ENCODE data around the gene ZNF605. TPM values are rescaled to one million over a fixed set of nuclear protein-coding genes. Genes with fewer than 3 reads are reported as not detected.

Gene ZNF605
- total and polyA plus RNA-seq, 4 donors = 2.1 to 17.3 (median 7.3) TPM

DNA sequence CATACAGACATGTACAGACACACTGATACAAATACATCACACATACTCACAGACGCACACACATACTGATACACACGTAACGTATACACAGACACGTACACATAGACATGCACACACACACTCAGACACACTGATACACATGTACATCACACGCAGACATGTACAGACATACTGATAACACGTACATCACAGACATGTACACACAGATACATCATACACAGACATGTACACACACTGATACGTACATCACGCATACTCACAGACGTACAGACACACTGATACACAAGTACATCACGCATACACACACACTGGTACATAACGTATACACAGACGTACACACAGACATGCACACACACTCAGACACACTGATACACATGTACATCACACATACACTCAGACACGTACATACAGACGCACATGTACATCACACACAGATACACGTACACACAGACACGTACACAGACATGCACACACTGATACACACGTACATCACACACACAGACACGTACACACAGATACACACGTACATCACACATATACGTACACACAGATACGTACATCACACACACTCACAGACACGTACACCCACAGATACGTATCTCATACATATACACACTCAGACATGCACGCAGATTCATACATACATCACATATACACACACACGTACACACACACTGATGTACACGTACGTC is 5.1 kb downstream of the ZNF605 start:
- TF ChIP-seq, protein P1, sequence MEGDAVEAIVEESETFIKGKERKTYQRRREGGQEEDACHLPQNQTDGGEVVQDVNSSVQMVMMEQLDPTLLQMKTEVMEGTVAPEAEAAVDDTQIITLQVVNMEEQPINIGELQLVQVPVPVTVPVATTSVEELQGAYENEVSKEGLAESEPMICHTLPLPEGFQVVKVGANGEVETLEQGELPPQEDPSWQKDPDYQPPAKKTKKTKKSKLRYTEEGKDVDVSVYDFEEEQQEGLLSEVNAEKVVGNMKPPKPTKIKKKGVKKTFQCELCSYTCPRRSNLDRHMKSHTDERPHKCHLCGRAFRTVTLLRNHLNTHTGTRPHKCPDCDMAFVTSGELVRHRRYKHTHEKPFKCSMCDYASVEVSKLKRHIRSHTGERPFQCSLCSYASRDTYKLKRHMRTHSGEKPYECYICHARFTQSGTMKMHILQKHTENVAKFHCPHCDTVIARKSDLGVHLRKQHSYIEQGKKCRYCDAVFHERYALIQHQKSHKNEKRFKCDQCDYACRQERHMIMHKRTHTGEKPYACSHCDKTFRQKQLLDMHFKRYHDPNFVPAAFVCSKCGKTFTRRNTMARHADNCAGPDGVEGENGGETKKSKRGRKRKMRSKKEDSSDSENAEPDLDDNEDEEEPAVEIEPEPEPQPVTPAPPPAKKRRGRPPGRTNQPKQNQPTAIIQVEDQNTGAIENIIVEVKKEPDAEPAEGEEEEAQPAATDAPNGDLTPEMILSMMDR (IDR thresholded peaks at IDR 0.05; ENCODE audit: control extremely low read depth, extremely low read depth) = no peak
- H3K9ac ChIP-seq (ENCODE audit: insufficient read depth in 1 of 2, low read length in 2 of 2) = no peak overlapping the region
- H3K9me3 ChIP-seq (ENCODE audit: control insufficient read depth in 4 of 4, insufficient read depth in 3 of 4, low read length in 3 of 4) = peaks cover 2 to 64% (median 37%) of the 10 kb centered on the region in 4 donors
- H3K4me3 ChIP-seq = no peak overlapping the region
- ATAC-seq (ENCODE audit: insufficient read depth, low FRiP score) (no peak), DNase-seq (no peak)
- H3K4me1 ChIP-seq (ENCODE audit: control insufficient read depth in 5 of 5, insufficient read depth in 5 of 5, low read length in 5 of 5) = peaks cover 0 to 13% (median 5%) of the 10 kb centered on the region in 5 donors
- no peaks in the 10 kb centered on the region for H3K27me3 ChIP-seq (ENCODE audit: control insufficient read depth in 3 of 3, insufficient read depth in 3 of 3, low read length in 2 of 3)
- 95 to 99% methylated on average over 27 of the region's 27 CpGs for WGBS, 2 donors
- peaks cover 13 to 58% (median 22%) of the 10 kb centered on the region in 4 donors for H3K36me3 ChIP-seq (ENCODE audit: control insufficient read depth in 4 of 4, insufficient read depth in 4 of 4, low read length in 4 of 4)
- no peak overlapping the region for H3K27ac ChIP-seq (ENCODE audit: low read depth in 1 of 2, low read length in 1 of 2)

DNA sequence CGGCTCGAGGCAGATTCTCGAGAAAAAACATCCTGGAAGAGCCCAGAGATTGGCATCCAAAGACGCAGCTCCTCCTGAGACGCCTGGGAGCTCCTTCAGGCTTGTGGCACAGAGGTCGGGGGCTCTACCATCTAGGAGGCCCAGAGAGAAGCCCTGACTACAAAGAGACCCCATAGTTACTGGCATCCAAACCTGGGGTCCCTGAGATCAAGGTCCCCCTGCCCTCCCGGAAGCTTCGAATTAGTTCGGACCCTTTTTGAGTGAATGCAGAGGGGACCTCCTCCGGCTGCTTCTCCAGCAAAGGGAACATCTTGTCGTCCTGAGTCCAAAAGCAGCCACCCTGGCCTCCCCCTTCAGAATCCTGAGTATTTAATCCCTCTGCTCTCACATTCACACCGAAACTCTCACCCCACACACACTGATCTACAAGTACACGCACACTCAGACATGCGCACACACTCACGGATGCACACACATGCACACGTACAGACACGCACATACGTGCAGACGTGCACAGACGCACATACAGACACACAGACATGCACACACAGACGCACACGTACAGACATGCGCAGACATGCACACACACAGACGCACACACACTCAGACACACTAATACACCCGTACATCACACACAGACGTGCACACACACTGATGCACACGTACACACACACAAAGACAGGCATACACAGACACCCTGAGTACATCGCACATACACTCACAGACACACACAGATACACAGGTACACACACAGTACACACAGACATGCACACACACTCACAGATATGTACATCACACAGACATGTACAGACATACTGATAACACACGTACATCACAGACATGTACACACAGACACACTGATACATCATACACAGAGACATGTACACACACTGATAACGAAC is 5.9 kb downstream of the ZNF605 start:
- no peaks in the 10 kb centered on the region for H3K27me3 ChIP-seq (ENCODE audit: control insufficient read depth in 3 of 3, insufficient read depth in 3 of 3, low read length in 2 of 3)
- no peak overlapping the region for H3K4me3 ChIP-seq
- H3K9ac ChIP-seq (ENCODE audit: insufficient read depth in 1 of 2, low read length in 2 of 2) = no peak overlapping the region
- no peak overlapping the region for H3K27ac ChIP-seq (ENCODE audit: low read depth in 1 of 2, low read length in 1 of 2)
- H3K36me3 ChIP-seq (ENCODE audit: control insufficient read depth in 4 of 4, insufficient read depth in 4 of 4, low read length in 4 of 4) = peaks cover 15 to 65% (median 28%) of the 10 kb centered on the region in 4 donors
- H3K4me1 ChIP-seq (ENCODE audit: control insufficient read depth in 5 of 5, insufficient read depth in 5 of 5, low read length in 5 of 5) = peaks cover 0 to 9% (median 5%) of the 10 kb centered on the region in 5 donors
- ATAC-seq (ENCODE audit: insufficient read depth, low FRiP score) (no peak), DNase-seq (no peak)
- TF ChIP-seq, protein P1 (IDR thresholded peaks at IDR 0.05; ENCODE audit: control extremely low read depth, extremely low read depth) = no peak
- WGBS, 2 donors = 98% methylated on average over 30 of the region's 30 CpGs
- H3K9me3 ChIP-seq (ENCODE audit: control insufficient read depth in 4 of 4, insufficient read depth in 3 of 4, low read length in 3 of 4) = peaks cover 2 to 69% (median 42%) of the 10 kb centered on the region in 4 donors

DNA sequence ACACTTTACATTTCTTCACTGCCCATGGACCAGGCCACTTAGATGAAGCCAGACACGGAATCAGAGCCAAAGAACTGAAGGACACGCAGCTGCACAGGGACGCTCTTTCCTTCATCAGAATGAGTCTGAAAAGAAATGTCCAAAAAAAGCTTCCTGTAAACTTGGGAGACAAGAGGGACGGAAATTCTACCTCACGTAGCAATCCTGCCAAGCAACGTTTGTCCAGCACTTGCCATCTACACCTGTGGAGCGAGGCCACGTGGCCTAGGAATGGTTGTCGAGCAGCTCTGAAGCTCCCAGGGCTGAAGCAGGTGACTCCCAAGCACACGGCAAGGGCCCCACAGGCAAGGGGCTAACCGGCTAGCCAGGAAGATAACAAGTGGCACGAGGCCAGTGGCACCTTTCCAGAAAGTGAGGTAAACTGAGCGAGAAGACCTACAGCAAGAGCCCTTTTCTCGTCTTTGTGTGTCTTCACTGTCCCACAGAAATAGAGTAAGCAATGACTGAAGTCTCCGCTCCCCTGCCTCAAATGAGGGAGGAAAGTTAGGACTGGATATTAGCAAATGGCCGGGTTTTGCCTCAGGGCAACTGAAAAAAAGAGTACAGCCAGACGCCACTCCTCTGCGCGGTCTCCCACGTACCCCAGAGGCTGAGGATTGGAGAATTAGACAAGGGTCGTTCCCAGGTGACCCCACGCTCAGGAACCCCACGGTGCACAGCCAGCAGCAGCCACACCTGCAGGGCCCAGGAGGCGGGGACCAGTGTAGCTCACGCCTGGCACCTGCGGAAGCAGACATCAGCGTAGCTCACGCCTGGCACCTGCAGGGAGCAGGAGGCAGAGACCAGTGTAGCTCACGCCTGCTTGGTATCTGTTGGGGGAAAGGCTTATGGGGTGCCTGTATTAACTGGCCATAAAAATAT is 7.7 kb downstream of the ZNF605 start:
- Histone ChIP-seq H3K27ac (ENCODE audit: low read depth in 1 of 2, low read length in 1 of 2) (no peak overlapping the region), H3K4me3 (no peak overlapping the region), H3K9ac (ENCODE audit: insufficient read depth in 1 of 2, low read length in 2 of 2) (no peak overlapping the region), H3K4me1 (ENCODE audit: control insufficient read depth in 5 of 5, insufficient read depth in 5 of 5, low read length in 5 of 5) (no peaks in the 10 kb centered on the region), H3K9me3 (ENCODE audit: control insufficient read depth in 4 of 4, insufficient read depth in 3 of 4, low read length in 3 of 4) (peaks cover 2 to 80% (median 49%) of the 10 kb centered on the region in 4 donors), H3K27me3 (ENCODE audit: control insufficient read depth in 3 of 3, insufficient read depth in 3 of 3, low read length in 2 of 3) (no peaks in the 10 kb centered on the region), H3K36me3 (ENCODE audit: control insufficient read depth in 4 of 4, insufficient read depth in 4 of 4, low read length in 4 of 4) (peaks cover 26 to 81% (median 42%) of the 10 kb centered on the region in 4 donors)
- no peak for ATAC-seq (ENCODE audit: insufficient read depth, low FRiP score)
- TF ChIP-seq, protein P1 (IDR thresholded peaks at IDR 0.05; ENCODE audit: control extremely low read depth, extremely low read depth) = no peak
- WGBS, 2 donors = 95 to 97% methylated on average over 29 of the region's 29 CpGs
- no peak for DNase-seq
